GM06990 (cell line): ENCODE measurements around the gene BARX2.

ENCODE experiments used
- DNase-seq: peaks from one replicate; pipeline ENCODE4 v3.0.0-alpha.2; 2011; ENCODE audit not compliant: insufficient read length; ENCODE audit errors: extremely low read depth
- H3K27me3 ChIP-seq: replicated peaks from 2 replicates; pipeline ENCODE4 v1.6.0; 2011; ENCODE audit warnings: low read length; ENCODE audit not compliant: control insufficient read depth, insufficient read depth
- H3K36me3 ChIP-seq: 2 replicates; pipeline ENCODE4 v1.5.1; 2011; ENCODE audit warnings: low read length; ENCODE audit not compliant: control insufficient read depth, insufficient read depth
- H3K4me3 ChIP-seq: replicated peaks from 2 replicates; pipeline ENCODE4 v1.5.1; 2011; ENCODE audit warnings: low read depth, mild to moderate bottlenecking, control low read depth, low read length
- CTCF ChIP-seq: IDR thresholded peaks from 2 replicates; pipeline ENCODE4 v1.5.1; 2011; ENCODE audit warnings: low read length, control low read depth, mild to moderate bottlenecking, inconsistent platforms; ENCODE audit not compliant: insufficient read depth, poor library complexity, severe bottlenecking

The BARX2 gene

GRCh38 chr11:129484068-129484467, 108.4 kb downstream of the BARX2 start:
- DNase-seq: no peak
- TF ChIP-seq CTCF: no peak
- H3K27me3 ChIP-seq: no peaks in the 10 kb centered on the region
- H3K36me3 ChIP-seq: no peaks in the 10 kb centered on the region
- no peak overlapping the region for H3K4me3 ChIP-seq

GRCh38 chr11:129489249-129489648, 113.6 kb downstream of the BARX2 start:
- Histone ChIP-seq H3K4me3 (no peak overlapping the region), H3K27me3 (no peaks in the 10 kb centered on the region)
- DNase-seq: no peak

GRCh38 chr11:129490004-129490403, 114.4 kb downstream of the BARX2 start:
- no peak for TF ChIP-seq CTCF
- no peaks in the 10 kb centered on the region for H3K27me3 ChIP-seq

More at GRCh38 chr11:129489249-129489648, 113.6 kb downstream of the BARX2 start:
- no peak for TF ChIP-seq CTCF
- no peaks in the 10 kb centered on the region for H3K36me3 ChIP-seq

GRCh38 chr11:129493746-129494145, 118.1 kb downstream of the BARX2 start:
- Histone ChIP-seq H3K36me3 (no peaks in the 10 kb centered on the region), H3K27me3 (no peaks in the 10 kb centered on the region), H3K4me3 (no peak overlapping the region)
- TF ChIP-seq CTCF: no peak
- no peak for DNase-seq

More at GRCh38 chr11:129490004-129490403, 114.4 kb downstream of the BARX2 start:
- Histone ChIP-seq H3K36me3 (no peaks in the 10 kb centered on the region), H3K4me3 (no peak overlapping the region)
- no peak for DNase-seq
